Activated naive CD4-positive, alpha-beta T cell treated with Interleukin-2 at 50 U/mL for 16 hours (primary cell): ENCODE results near the gene SIK3.

Source experiments
- DNase-seq: peaks from one replicate; pipeline ENCODE4 v3.0.0-alpha.2; 2020

SIK3 gene

DNA sequence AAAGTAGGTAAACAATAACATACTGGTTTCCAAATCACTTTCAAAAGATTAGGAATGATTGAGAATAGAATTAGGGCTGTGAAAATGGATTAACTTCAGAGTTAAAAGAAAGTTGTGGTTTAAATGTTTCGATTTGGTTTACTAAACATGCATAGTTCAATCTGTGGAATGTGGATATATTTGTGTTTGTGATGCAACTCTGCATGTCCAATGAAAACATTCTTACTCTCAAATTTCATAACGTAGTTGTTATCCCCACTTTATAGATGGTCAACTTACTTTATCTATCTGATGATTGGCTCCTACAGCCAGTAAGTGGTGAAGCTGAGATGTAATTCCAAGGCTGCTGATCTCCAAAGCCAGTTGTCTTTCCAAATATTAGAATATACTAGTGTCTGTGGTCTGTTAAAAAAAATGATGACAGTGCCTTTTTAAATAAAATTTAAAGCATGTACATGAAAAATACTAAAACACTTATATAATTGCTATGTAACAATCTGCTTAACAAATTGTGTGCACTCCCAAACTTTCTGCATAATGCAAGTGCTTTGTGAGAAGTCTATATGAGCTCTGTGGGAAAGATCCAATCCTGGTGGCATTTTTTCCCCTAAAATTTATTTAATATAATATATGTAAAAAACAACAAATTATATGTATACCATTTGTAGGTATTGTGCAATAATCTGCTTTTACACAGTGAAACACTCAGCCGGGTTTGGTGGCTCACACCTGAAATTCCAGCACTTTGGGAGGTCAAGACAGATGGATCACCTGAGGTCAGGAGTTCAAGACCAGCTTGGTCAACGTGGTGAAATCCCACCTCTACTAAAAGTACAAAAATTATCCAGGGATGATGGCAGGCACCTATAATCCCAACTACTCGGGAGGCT lies 9.7 kb upstream of the SIK3 start:
- no peak for DNase-seq

DNA sequence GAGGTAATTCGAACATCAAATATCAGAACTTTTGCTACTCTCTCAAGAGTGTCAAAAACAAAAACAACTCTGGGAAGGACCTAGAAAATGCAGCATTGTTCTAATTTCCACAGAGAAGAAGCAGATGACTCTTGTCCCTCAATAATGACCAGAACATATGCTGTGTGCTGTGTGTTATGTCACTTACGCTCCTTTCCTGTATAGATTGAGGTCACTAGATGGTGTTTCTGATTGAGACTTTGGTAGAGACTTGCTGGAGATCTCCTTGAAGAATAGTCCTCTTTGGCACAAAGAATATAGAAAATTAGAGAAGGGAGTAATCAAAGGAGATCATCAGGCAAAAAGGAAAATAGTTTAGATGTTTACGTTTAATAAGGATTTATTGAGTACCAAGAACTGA lies 2.3 kb upstream of the SIK3 start:
- no peak for DNase-seq

DNA sequence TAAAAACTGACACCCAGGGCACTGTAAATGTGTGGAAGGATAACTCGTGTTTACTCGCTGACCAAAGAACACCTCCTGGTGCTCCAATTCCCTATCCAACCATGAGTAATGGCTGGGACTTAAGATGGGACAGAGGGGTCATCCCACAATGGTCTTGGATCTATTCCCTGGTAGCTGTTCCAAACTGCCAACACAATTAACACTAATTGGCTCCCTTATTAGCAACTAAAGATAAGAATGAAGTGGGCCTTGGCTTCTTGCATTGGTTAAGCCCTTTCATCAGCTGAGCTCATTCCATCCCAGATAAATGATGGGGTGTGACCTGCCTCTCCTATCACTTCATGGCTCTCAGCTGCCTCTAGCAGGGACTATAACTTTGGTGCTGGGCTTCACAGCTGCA lies 1.5 kb upstream of the SIK3 start:
- no peak for DNase-seq

DNA sequence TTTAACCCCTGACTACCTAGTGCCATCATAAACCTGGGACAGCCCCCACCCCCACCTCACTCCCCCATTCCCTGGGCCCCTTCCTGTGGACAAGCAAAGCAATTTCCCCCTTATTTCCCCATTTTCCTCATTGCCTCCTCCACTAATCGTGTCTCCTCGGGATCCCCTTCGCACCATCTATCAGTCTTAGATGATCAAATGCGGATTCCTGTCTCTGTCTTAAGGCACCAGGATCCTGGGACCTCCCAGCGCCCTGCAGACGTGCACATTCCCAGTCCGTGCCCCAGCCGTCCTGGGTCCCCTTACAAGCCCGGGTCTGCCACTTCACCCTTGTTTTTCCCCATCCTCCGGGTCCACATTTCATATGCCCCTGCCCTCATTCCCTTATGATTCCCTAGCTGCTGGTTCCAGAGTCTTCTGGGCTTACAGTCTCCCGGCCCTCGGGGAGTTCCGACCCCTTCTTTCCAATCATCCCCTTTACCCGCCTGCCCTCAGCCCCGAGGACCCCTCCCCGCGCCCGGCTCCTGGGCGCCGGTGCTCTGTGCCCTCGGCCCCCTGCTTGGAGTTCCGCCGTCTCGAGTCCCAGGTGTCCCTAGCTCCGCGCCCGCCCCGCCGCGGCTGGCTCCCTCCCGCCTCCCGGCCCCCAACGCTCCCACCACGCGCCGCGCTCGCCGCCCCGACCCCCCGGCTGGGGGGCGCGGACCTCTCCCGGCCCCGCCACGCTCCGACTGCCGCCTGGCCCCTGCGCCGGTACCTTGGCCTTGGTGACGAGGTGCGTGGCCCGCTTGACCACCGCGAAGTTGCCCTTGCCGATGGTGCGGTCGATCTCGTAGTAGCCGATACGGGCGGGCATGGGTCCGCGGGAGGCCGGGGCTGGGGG lies 599 bp downstream of the SIK3 start:
- peak; percentile 35 for DNase-seq

DNA sequence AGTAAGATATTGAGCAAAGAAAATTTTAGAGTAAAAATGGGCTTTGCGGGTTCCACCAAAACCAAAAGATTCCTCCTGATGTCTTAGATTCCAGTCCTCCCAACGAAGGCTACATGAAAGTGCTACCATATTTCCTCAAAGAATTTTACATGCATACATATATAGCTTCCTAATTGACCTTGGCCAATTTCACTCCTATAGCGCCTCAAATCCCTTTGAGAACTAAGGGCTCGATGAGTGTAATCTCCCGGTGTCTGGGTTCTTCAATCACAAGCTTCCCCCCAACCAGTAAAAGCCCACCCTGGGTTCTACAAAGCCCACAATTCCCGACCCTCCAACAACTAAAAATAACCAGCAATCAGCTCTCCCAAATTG lies 1.2 kb downstream of the SIK3 start:
- DNase-seq = no peak

DNA sequence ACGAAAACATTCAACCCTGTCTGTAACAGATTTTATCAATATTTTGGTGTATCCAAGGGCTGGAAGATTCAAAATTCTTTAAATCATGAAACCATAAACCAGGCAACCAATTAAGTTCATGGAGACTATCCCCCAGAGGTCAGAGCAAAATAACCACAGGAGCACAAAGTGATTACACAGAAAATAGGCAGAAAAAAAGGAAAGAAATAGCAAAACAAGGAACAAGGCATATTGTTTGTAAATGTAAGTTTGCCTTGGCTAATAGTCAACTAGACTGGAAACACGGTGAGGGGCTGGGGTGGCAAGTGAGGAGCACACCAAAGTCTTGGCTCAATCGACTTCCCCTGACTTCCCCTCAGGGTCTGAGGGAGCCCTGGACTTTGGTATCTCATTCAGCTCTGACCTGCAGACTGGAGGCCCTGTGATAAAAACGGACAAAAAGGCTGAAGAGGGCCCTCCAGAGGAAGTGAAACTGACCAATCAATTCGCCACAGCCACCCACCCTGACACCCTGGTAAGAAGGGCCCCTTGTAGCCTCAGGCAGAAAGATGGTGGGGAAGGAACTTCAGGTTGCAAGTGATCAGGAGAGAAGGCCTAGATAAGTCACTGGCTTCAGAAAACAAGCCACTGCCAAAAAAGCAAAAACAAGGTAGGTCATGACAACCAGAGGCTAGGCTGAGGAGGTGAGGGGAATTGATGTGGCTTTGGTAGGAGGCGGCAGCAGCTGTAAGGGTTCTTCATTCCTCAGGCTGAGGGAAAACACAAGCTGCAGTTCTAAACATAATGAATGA lies 1.8 kb downstream of the SIK3 start:
- DNase-seq = peak; percentile 56

DNA sequence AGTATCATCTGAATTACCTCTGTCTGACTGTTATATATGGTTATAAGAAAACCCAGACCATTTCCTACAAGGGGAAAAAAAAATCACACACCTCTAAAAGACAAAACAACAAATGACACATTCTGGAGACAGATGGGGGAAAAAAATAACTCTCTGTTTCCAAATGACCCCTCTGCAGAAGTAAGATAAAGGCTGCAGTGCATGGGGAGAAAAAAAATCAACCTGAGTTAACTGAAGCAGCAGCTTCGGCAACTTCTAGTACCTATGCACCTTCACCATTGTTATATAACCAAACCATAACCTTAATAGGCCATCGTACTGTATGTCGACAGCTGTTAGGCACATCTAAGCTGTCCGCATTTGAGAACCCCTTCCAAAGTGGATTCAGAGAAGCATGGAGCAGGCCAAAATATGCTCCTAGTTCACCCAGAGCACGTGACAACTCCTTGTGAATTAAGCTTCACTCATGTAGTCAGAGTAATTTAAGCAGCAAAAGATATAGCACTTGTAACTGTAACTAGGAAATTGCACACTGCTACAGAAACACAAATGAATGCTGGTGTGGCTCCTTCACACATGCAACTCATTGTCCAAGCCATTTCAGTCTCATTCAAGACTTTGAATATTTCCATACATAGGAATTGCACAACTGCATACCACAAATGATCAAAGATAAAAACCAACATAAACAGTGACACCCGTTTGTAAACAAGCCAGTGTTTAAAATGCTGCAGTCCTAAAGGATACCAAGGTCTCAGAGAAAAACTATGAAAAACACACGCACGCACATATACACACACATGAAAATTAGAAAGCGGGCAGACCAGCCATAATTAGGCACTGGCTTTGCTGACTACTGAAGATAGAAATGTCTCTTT lies 2.7 kb downstream of the SIK3 start:
- DNase-seq = no peak

DNA sequence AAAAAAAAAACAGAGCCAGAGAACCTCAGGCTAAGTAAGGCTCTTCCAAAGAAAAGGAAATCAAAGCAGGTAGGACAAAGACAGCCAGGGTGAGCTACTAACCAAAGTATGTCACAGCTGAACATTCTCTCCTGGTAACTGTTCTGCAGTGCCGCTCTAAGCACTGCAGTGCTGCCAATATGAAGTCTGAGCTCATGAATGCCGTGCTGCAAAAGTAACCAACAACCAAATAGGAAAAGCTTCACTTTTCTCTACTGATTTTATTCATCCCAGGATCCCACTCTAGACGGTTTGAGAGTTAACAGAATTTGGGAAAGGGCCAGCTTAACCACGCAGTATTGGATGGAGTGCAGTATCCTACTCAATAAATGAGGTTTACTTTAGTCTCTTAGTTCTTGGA lies 3.5 kb downstream of the SIK3 start:
- DNase-seq = no peak

DNA sequence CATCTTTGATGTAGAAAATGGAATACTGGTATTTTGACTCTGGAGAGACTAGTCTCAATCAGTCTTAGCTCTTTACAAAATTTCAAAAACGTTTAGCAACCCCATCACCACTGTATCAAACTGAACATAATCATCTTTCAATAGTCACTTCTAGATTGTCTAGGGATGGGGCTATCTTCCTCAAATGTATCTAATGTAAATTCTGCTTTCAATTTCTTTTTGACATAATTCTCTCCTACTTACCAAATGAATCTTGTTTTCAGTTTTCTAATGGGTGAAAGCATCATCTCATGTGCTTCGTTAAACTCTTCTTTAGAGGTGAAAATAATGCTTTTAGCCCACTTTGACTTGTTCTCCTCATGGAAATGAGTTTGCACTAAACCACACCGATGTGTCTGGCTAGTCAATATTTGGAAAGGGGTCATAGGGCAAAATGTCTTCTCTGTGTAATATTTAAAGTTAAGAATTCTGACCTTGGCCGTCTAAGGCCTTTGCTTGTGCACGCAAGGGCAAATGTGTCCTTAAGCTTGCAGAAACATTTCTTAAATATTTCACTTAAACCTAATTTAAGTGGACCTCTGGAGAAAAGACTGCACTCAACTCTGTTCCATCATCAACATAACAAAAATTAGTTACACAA lies 5.2 kb downstream of the SIK3 start:
- DNase-seq = no peak

DNA sequence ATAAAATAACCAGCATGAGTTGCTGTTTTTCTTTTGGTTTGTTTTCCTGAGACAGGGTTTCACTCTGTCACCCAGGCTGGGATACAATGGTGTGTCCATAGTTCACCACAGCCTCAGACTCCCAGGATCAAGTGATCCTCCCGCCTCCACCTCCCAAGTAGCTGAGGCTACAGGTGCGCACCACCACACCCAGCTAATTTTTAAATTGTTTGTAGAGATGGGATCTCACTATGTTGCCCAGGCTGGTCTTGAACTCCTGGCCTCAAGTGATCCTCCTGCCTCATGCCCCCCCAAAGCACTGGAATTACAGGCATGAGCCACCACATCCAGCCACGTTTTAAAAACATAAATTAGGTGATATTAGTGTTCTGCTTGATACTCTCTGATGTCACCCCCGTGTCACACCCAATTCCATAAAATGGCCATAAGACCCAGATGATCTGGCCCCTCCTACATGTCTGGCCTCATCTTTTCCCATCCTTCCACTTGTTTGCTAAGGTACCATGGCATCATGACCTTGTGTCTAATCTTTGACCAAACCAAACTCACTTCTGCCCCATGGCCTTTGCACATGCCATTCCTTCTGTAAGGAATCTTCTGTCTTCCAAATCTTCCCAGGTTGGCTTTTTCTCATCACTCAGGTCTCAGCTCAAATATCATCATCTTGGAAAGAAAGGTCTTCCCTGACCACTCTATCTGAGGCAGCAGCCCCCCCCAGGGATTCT lies 6.3 kb downstream of the SIK3 start:
- DNase-seq = no peak

DNA sequence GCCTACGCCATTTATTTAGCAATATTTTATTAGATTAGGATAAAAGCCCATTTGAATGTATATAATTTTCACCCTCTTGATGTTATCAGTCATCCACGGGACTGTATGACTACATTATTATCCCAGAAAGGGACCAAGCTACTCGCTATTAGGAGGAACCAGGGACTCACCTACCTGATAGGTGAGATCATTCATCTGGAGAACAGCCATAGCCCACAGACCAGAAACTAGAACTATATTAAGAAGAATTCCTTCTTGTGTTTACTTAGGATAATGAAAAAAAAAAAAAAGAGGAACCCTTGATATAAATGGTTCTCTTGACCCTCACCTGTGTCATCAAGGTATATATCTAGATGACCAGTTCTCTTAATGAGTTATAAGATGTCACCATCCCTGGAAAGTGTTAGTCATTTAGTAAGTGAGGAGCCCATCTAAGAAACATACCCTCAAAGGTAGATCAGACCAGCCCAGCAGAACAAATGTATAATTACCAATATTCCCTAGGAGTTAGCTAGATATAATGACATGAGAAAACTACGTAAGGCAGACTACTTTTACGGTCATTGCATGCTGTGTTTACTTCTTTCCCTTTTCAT lies 8.0 kb downstream of the SIK3 start:
- DNase-seq = no peak

DNA sequence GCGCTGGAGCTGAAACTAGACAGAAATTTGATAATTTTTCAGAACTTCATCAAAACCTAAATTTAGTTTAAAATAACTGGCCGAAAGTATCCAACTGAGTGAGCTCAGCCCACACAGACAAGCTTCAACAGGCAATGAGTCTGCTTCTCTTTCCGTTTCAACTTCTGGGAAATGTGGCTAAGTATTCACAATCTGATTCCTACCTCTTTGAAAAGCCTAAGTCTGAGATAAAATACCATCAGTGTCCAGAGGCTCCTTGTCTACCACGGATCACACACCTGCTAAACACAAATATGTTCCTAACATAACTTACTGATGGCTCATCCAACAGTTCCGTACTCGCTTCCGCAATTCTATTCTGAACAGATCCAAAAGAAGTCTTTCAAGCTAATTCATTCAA lies 8.5 kb downstream of the SIK3 start:
- no peak for DNase-seq

DNA sequence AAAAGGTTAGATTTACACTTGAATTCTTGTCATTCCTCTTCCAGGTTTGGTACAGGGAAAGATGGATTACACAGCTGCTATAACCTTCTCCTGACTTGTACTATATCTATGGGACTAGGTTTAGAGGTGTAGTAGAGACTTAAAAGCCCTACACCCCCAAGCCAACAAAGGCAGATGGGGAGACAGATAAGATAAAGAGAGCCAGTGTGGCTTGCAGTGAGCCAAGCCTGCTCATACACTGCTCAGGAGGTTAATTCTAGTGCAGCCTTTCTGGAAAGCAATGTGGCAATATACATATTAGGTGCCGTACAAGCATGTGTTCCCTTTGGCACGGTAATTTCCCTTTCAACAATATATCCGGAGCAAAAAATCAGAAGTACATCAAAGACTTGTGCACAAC lies 10.8 kb downstream of the SIK3 start:
- no peak for DNase-seq

DNA sequence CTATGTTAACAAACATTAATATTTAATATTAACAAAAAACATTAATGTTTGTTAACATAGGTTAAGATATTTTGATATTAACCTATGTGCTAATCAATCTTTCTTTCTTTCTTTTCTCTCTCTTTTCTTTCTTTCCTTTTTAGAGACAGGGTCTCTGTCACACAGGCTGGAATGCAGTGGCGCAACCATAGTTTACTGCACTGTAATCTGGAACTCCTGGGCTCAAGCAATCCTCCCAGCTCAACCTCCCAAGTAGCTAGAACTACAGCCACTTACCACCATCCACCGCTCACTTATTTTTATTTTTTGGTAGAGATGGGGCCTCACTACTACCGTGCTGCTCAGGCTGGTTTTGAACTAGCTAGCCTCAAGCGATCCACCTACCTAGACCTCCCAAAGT lies 13.2 kb downstream of the SIK3 start:
- no peak for DNase-seq

DNA sequence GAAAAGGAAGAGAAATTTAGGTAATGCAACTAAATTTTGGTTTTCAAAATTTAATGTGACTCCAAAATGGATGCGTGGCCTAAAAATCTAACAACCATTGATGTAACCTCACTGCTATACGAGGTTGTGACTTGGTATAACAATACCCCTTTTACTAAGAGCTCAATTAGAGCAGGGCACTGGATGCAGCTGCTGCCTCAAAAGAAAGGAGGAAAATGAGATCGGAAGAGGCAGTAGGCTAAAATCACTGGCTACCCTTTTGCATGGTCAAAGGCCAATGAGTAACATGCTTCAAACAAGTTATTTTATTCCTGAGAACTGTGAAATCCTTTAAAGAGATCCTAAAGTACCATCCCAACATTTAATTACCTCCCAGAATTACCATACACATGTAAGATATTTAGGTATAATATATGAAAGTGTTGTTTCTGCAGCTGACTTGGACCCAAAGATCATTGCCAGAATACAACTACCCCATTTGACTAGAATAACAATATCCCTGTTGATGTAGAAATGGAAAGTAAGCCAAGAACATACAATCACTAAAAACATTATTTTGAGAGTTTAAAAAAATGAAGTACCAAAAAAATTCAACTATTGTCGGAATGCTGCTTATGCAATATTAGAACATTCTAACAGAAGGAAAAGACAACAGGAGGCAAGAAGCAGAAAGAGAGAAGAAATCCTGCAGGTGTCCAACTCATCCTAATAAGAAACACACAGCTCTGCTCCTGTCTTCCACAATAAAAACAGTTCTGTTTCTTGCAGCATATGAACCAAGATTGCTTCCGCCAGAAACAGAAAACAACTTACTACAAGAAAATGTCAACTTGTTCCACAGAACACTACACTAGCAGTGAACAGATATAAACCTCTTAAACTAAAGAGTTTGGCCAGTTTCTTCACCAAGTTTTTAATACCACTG lies 15.0 kb downstream of the SIK3 start:
- no peak for DNase-seq

DNA sequence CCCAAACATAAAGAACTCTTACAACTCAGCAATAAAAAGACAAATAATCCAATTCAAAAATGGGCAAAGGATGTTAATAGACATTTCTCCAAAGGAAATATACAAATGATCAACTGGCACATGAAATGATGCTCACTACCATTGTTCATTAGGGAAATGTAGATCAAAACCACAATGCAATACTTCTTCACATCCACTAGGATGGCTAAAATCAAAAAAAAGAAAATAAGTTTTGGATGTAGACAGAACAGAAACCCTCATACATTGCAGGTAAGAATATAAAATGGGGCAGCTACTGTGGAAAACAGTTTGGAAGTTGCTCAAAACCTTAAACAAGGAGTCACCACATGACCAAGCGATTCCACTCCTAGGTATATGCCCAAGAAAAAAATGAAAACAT lies 16.3 kb downstream of the SIK3 start:
- DNase-seq = no peak

DNA sequence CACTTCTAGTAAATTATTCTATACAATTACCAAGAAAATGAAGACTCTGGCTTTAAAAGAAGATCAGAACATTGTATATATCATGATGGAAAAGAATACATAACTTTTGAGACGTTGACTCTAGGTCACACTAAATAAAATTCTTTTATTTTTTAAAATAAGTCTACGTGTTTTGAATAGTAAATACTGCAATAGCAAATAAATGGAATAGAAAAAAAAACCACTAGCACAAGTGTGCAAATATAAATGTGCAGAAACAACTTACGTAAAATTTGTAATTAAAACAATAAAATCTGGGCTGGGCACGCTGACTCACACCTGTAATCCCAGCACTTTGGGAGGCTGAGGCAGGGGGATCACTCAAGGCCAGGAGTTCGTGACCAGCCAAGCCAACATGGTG lies 17.9 kb downstream of the SIK3 start:
- DNase-seq = no peak

DNA sequence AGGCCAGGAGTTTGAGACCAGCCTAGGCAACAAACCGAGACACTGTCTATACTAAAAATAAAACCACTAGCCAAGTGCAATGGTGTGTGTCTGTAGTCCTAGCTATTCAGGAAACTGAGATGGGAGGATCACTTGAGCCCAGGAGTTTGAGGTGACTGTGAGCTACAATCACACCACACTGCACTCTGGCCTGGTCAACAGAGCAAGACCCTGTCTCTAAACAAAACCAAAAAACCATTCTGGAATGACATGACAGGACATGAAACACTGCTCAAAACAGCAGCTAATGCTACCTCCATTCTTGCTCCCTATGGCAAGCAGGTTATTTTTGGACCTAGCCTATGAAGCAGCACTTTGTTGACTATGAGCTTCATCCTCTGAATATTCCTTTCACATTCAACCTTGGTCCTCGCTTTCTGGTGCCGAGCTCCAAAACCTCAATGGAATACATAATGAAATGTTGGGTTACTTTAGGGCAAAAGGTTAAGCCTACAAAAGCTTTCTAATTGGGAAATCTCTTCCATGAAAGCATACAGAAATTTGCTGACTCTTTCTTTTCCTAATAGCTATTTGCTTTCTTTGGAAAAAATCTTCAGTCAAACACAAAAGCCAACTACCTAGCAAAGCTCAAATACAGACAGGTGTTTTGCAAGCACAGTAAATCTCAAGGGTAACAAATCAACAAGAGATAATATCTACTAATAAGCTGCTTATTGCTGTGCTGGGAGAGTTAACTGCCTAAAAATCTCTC lies 21.1 kb downstream of the SIK3 start:
- DNase-seq = no peak

DNA sequence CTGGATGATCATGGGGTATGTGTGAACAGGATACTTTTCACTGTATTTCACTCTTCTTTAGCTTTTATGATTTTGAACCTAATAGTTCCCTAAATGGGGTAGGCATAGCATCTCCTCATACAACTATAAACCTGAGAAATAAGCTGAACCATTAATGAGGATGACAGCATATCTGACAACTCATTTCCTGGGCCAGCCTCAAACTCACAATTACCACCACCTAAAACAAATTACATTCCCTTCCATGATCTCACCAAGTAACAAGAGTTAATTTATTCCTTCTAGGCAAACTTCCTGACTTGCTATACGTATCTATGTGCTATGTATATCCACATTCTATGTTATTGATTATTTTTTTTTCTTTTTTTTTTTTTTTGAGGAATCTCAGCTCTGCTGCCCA lies 23.0 kb downstream of the SIK3 start:
- no peak for DNase-seq
